GM11168 (cell line): ENCODE measurements around the gene STEAP1.
"Not testable (repeated sequence)": the region's sequence is repeated elsewhere in the genome, so short reads cannot be mapped to it uniquely, and the experiment has no call there.

Source experiments
- in situ Hi-C: fragments of 300-500 bp; cut with MboI; formaldehyde crosslinking; loops from one replicate; pipeline ENCODE4 v1.12.0; 2022; ENCODE audit warnings: low sequenced_read_pairs; ENCODE audit not compliant: unreplicated experiment

Gene STEAP1

GRCh38 chr7:90153943-90154771 lies at the start of gene STEAP1:
STEAP1 (plus strand) TSS chr7:90154469; CDS start chr7:90159789, 5,320 bp downstream.
- in situ Hi-C loops: loop anchor here (25.0 kb wide), 1 partner anchor 108 kb away; no protein-coding TSS in a partner anchor

- in situ Hi-C loops: not testable (repeated sequence)
Observed at GRCh38 chr7:90114972-90115371, 39.3 kb upstream of the STEAP1 start.

- in situ Hi-C loops: not testable (repeated sequence)
Observed at GRCh38 chr7:90118551-90119177, 35.6 kb upstream of the STEAP1 start.

GRCh38 chr7:90119178-90119971 lies 34.9 kb upstream of the STEAP1 start:
- in situ Hi-C loops: no loop called here

- in situ Hi-C loops: not testable (repeated sequence)
Observed at GRCh38 chr7:90120205-90120604, 34.1 kb upstream of the STEAP1 start.

- in situ Hi-C loops: not testable (repeated sequence)
Observed at GRCh38 chr7:90131746-90132145, 22.5 kb upstream of the STEAP1 start.

- in situ Hi-C loops: not testable (repeated sequence)
Observed at GRCh38 chr7:90147079-90147960, 6.9 kb upstream of the STEAP1 start.

- in situ Hi-C loops: not testable (repeated sequence)
Observed at GRCh38 chr7:90149428-90149827, 4.8 kb upstream of the STEAP1 start.

- in situ Hi-C loops: loop anchor here (25.0 kb wide), 1 partner anchor 110 kb away; no protein-coding TSS in a partner anchor
Observed at GRCh38 chr7:90151884-90152283, 2.4 kb upstream of the STEAP1 start.

- in situ Hi-C loops: loop anchor here (25.0 kb wide), 1 partner anchor 110 kb away; no protein-coding TSS in a partner anchor
Observed at GRCh38 chr7:90152642-90153253, 1.5 kb upstream of the STEAP1 start.

- in situ Hi-C loops: loop anchor here (25.0 kb wide), 1 partner anchor 107 kb away; no protein-coding TSS in a partner anchor
Observed at GRCh38 chr7:90155206-90155605, 937 bp downstream of the STEAP1 start.

GRCh38 chr7:90157331-90157730 lies 3.1 kb downstream of the STEAP1 start:
- in situ Hi-C loops: loop anchor here (25.0 kb wide), 1 partner anchor 105 kb away; no protein-coding TSS in a partner anchor

GRCh38 chr7:90157761-90158350 lies 3.6 kb downstream of the STEAP1 start:
- in situ Hi-C loops: loop anchor here (25.0 kb wide), 1 partner anchor 104 kb away; no protein-coding TSS in a partner anchor

- in situ Hi-C loops: loop anchor here (10.0 to 25.0 kb wide), 2 partner anchors 99 to 271 kb away; no protein-coding TSS in a partner anchor
Observed at GRCh38 chr7:90163534-90163933, 9.3 kb downstream of the STEAP1 start.

- in situ Hi-C loops: loop anchor here (10.0 to 25.0 kb wide), 2 partner anchors 97 to 269 kb away; no protein-coding TSS in a partner anchor
Observed at GRCh38 chr7:90165724-90166123, 11.5 kb downstream of the STEAP1 start.

- in situ Hi-C loops: loop anchor here (10.0 to 25.0 kb wide), 2 partner anchors 96 to 269 kb away; no protein-coding TSS in a partner anchor
Observed at GRCh38 chr7:90166153-90166552, 11.9 kb downstream of the STEAP1 start.

GRCh38 chr7:90167361-90167760 lies 13.1 kb downstream of the STEAP1 start:
- in situ Hi-C loops: loop anchor here (10.0 to 25.0 kb wide), 2 partner anchors 95 to 267 kb away; no protein-coding TSS in a partner anchor

- in situ Hi-C loops: loop anchor here (10.0 to 25.0 kb wide), 2 partner anchors 92 to 265 kb away; no protein-coding TSS in a partner anchor
Observed at GRCh38 chr7:90169891-90170290, 15.6 kb downstream of the STEAP1 start.
